ENCODE data around the gene CDH20.
"Not testable (repeated sequence)": the region's sequence is repeated elsewhere in the genome, so short reads cannot be mapped to it uniquely, and the experiment has no call there.

The CDH20 gene

DNA sequence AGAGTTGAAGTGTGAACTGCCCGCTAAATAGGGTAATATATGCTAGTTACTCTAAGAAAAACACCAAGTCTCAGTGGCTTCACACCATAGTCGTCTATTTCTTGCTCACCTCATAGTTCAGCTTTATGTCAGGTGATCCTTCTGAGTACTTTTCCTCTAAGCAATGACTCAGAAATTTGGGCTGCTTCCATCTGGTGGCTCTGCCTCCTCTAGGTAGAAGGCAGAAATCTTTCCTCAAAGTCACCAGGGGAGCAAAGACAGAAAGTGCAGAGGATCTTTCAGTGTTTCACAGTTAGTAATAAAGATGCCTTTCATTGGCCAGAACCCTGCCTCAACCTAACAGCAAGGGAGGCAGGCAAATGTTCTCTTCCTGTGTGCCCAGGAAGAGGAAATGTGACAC, 17.3 kb downstream of the CDH20 start:
- DNase-seq = no peak

DNA sequence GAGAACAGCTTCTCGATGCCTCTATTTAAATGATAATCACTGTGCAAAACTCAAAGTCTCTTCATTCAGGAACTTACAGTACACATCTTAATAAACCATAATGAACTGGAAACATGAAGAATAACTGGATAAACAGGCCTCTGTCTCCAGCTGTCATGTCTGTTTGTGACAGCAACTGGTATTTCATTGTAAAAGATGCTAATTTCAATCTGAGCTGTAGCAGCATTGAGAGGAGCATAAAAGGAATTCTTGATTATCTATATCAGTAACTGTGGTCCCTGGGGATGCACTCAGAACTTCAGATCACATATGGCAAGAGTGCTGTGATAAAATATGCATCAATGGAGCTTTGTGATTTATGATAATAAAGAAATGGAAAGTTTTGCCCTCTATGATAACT, 18.8 kb downstream of the CDH20 start:
- no peak for DNase-seq

DNA sequence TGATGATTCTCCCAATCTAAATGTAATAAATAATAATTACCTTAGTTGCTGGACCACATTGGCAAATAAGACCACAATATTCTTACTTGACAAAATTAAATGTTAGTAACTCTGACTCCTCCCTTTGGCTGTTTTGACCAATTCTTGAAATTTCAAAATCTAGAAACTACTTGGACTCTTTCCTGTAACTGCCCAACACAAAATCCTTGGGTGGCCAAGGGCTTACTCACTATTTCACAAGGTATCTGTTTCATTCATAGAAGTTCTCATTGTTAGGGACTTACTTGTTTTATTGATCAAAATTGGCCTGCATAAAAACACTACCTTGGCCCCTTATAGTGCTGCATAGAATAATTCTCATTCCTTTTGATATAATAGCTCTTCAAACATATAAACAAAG, 19.4 kb downstream of the CDH20 start:
- DNase-seq = no peak

DNA sequence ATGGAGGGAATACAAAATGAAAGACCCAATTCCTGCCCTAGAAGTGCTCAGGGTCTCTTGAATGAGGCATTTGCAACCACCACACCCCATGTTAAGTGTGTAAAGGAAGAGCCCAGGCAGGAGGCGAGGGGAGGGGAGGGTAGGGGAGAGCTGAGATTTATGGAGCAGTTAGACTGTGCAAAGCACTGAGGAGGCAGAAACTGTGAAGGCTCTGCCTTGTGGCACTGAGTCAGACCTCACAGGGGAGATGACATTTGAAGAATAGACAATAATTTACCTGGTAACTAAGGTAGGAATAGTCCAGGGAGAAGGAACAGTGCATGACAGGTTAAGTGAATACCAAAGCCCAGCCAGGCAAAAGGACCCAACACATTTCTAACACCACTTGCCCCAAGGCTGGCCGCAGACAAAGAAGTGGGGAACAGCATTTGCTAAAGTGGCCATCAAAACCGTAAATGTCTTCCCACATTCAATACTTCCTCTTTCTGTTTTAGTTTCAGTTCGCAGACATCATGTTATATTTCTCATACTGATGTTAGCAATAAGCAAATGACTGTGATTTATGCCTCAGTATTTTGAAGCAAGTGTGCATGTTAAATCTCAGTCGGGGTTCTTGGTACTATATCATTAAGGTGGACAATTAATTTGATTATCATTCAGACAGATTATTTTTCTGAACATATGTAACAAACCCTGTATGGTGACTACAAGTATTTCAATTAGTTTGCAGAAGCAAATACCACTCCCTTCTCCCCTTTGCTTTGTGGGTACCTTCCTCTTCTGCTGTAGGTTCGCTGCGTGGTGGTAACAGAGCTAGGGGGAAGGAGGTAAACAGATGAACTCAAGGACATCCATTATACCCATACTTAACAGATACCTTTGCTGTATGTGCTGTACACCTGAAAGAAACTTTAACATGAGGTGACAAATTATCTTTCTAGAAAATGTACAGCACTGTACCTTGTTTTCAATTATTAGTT, 27.5 kb downstream of the CDH20 start:
- DNase-seq = no peak

DNA sequence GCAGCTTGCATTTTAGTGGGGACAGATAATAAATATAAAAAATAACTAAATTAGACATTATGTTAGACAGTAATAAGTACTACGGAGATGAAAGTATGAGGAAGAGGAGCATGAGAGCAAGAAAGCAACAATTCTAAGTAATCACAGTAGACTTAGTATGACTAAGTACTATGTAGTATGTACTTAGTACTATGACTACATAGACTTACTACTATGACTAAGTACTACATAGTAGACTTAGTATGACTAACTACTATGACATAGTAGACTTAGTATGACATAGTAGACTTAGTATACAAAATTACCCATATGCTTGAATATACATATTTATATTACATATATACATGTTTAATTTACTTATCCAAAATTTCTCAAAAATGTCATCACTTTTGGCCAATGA, 29.3 kb downstream of the CDH20 start:
- no peak for DNase-seq

DNA sequence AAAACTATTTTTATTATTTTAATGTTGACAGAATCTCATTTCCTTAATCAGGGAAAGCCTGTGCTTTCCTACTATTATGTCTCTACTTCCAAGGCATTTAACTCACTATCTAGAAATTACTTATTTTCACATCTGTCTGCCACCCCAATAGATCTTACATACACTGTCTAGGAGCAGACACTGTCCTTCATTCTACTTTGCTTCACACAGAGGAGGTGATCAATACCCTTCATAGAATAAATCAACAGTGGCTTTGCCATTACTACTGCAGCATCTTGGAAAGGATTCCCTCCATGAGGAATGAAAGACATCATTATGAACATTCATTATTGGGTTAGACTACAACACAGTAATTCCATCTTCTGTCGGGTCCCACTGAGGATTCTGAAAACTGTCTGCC, 31.7 kb downstream of the CDH20 start:
- DNase-seq = no peak

DNA sequence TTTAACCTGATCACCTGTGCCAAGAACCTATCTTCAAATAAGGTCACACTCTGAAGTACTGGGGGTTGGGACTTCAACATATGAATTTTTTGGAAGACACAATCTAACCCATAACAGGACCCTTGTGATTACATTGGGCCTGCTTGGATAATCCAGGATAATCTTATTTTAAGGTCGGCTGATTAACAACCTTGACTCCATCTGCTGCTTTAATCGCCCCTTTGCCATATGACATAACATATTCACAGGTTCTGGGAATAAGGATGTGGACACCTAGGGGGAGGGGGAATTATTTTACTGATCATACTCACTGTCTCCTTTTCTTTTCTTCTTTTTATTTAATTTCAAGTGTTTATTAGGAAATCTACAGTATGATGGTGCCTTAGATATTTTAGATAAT, 34.8 kb downstream of the CDH20 start:
- DNase-seq = no peak

DNA sequence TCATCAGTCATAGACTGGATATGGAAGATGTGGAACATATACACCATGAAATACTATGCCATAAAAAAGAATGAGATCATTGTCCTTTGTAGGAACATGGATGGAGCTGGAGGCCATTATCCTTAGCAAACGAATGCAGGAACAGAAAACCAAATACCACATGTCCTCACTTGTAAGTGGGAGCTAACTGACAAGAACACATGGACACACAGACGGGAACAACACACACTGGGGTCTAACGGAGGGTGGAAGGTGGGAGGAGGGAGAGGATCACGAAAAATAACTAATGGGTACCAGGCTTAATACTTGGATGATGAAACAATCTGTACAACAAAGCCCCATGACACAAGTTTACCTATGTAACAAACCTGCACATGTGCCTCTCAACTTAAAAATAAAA, 36.4 kb downstream of the CDH20 start:
- DNase-seq = not testable (repeated sequence)

DNA sequence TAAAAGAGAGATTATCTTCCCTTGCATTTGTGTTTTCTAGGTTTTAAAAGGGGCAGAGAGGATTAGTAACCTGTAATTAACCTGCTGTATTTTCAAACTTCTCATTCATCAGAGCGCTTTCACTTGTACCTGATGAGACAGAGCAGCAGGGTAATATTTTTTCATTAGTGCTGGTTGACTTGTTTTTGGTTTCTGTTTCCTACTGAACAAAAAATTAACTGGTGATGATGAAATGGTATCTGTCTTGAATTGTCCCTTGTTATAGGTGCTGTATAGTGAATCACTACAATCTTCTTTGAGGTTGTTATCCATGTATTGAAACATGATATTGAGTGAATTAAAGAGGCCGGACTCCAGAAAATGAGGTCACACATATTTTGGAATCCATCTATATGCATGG, 37.9 kb downstream of the CDH20 start:
- DNase-seq = no peak

DNA sequence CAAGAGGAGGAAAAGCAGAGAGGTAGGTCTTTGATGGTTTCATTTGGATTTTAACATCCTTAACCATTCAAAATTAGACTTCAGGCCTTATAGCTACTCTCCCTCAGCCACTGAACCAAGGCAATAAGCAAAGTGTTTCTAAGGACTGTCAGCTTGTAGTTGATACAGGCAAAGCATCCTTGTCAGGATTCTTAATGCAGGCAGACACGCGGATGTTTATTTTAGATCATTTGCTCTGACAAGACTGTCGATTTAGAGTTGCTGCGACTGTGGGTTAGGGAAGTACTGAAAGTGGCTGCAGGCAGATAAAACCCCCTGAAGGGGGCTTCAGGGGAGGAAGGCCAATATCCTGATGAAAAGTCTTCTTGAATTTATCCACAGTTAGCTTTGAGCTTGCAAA, 46.6 kb downstream of the CDH20 start:
- DNase-seq = no peak

DNA sequence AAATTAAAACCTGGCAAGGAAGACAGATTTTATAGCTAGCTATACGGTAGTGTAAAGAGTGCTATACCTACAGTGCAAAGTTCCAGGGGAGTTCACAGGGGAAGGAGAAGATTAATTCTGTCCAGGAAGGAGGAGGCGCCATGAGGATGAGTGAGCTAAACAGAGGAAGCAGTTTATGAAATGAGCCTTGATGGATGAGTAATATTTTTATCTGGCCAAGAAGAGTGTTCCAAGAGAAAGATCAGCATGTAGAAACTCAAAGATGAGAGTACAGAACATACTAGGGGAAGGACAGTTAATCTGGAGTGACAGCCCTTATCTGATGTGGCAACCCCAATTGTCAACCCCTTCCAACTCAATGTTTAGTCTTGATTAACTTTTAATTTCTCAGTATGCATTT, 54.8 kb downstream of the CDH20 start:
- no peak for DNase-seq

DNA sequence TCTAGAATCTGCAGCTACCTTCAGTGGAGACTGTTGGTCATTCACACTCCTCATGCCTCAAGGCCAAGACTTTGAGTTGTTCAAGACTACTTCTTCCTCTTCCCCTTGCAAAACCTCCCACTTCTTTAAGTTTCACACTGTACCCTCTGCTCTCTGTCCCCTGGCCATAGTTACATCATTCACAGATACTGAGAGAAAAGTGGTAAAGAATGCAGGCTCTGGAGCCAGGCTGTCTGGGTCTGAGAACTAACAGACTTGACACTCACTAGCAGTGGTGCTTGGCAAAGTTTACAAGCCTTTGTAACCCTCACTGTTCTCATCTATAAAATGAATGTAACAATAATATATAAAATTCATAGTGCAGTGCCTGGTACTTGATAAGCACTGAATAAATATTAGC, 61.8 kb downstream of the CDH20 start:
- DNase-seq = no peak

DNA sequence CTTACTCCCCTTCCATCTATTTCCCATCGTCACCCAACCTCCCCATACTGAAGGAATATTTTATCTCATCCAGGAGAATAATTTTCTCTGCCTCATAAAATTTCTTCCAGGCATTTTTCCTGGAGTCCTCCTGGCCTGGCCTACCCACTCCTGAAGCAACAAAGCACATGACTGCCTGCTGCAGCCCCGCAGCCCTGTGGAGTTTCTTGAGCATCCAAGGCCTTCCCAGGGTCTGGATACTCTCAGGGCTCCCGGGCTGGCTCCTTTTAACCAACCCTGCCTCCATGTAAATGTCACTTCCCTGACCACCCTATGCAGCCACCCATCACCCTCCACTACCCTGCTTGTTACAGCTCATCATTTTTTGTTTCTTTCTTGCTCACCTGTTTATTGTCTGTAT, 64.0 kb downstream of the CDH20 start:
- no peak for DNase-seq

DNA sequence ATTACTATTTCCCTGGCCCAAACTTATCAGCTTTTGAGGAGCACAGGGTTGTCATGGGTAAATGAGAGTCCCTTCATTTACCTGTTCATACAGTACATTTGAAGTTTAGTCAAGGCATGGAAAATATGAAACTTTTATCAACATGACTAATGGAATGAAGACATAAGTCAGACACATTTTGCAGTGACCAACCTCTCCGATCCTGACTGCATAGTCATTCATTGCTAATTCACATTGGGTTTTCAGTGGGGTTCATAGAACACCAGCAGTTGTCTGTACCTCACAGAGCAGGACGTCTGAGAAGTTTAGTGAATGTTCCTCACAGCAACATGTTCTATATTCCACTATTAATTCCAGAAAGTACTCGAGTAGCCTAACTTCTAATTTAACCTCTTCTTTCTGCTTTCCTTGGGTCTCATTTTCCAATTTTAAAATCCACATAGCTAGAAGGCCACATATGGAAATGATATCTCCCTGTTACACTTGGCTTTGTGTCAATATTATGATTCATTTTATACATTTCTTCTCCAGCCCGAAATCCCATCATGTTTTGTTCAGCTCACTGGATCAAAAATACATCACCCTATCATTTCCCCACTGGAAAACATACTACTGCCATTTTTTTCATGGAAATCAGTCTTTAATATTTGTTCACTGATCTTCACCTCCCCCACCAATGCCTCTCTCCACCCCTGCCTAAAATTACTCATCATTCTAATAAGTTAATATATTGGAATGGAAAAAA, 65.9 kb downstream of the CDH20 start:
- no peak for DNase-seq

DNA sequence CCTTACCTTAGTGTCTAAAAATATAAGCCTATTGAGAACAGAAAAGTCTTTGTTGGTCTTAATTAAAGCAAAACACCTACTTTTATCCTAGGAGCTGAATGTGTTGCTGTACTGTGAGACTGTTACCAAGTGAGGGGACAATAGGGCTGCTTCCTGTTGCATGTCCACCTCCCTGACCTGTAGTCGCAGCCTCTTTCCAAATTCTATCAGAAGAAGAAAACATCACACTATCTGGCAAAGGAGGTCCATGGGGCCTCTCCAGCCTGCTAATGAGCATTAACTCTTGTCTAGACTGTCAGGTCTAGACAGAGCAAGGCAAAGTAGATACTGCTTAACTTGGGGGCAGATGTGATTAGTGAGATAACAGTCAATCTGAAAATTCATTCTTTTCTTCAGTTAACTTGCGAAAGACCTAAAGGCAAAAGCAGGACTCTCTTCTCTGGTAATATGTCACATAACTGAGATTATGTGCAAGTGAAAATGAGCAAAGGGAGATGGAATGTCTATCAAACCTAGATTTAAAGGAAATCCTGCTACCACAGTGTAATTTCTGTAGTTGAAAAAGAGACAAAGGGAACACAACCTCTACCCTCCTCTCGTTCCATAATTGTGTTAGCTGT, 66.9 kb downstream of the CDH20 start:
- no peak for DNase-seq

DNA sequence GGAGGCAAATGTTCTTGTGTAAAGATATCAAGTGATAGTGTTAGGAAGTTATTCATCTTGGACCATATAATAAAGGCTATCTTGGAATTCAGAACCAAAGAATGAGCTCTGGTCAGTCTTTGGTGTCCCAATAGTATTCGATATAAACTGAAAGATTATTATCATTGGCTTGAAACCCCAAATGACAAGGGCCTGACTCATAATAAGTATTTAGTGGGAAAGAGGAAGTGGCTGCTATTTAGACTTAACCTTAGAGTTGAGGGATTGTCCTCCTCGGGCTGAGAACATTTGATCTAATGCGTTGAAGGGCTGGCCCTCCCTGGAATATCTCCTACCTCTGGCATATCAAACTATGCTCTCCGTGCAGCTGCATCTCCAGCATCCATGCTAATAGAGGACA, 67.5 kb downstream of the CDH20 start:
- DNase-seq = no peak

DNA sequence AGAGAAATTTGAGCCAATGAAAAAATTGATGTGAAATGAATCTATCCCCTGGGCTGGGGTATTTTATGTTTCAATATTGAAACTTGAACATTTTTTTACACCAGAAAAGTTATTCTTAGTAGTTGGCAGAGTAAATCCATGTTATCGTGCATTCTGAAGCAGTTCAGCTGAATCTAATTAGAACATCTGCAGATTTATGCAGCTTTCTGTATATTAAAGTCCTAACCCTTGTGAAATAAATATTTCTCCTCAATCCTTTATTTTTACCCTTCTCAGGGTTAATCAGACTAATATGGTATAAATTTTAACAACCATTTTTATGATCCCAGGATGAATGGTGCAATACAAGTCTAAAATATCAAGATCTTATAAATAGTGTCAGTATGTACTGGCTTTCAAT, 69.5 kb downstream of the CDH20 start:
- no peak for DNase-seq

DNA sequence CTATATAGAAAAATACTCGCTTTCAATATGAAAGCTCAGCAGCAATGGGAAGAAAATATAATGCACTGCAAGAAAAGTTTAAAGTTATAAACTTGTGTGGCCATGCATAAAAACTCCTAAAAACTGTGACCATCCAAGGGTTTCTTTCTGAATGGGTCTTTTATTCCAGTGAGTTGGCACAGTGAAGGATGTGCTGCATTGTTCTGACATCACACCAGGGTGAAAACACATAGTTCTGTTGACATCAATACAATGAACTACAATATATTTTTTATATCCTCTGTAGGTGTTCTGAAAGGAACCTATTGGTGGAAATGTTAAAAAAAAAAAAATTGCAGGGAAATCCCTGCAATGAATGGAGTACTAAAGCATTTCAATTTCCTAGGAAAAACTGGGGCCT, 80.2 kb downstream of the CDH20 start:
- DNase-seq = no peak

DNA sequence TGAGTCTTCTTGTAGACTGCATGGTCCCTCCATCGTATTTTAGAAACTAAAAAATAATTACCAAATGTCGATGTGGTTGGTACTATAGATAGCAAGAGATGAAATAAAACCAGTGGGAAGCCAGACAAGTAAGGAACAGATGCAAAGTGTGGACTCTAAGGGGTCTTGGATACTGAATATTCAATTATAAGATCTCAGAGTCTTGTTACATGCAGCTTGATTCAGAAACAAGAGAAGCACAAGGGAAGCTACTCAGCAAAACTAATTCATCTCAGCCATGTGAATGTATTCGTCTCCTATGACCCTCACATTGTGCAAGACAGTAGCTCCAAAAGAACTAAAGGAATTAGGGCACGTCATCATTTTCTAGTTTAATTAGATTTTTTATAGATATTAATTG, 80.9 kb downstream of the CDH20 start:
- DNase-seq = no peak

DNA sequence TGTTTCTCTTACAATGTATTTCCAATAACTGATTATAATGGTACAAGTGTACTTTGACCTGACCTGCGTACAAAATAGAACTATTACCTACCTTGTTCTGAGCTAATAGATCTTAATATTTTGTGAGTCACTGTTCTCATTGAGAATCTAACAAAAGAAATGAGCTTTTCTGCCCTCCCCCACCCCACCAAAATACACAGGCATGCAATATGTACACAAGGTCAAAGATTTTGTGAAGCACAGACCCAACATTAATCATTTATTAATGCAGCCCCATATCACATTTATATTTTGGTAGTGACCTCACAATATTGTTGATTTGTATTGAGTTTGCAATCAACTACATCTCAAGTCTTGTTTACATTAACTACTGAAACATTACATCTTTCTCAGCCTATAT, 86.5 kb downstream of the CDH20 start:
- no peak for DNase-seq

DNA sequence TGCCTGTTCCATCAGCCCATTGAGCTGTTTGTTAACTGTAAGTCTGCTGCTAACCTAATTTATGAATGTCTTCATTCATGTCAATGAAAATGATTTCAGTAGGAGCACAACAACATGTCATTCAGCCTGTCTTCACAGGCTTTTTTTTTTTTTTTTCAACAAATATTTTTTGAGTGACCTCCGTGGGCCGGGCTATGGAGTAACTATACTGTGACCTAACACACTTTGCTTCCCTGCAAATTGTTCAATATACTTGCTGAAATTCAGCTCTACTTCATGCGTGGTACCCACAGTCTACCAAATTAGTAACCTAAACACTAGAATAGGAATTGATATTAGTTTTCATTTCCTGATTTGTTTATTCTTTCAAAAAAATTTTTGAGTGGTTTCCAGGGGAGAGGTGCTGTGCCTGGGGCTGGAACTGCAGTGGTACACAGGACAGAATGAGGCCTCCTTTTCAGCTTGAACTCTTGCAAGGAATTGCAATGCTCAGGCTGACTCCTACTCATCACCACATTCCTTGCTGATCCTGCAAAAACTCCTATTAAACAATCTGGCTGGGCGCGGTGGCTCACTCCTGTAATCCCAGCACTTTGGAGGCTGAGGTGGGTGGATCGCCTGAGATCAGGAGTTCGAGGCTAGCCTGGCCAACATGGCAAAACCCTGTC, 87.1 kb downstream of the CDH20 start:
- DNase-seq = no peak

DNA sequence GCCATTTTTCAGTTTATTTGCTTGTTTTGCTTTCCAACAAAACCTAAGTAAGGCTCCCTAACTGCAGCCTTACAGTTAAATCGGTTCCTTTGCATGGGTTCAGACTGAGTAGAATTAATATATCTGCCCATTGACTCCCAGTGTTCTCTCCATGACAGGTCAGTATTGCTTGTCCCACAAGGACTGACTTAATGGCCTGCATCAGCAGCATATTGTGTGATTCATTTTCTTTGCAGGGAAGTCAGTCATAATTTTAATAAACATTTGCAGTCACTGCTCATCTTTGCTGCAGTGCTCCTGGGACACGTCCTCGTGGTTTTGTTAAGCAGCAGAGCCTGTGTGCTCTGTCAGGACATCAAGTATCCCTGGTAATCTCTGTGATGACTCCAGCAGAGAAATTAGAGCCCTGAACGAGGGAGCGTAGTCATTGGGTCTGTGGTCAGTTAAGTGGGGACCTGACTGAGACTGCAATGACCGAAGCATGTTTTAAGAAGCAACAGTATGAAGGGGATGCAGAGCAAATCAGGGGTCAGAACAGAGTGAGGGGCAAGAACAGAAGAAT, 93.3 kb downstream of the CDH20 start:
- no peak for DNase-seq

DNA sequence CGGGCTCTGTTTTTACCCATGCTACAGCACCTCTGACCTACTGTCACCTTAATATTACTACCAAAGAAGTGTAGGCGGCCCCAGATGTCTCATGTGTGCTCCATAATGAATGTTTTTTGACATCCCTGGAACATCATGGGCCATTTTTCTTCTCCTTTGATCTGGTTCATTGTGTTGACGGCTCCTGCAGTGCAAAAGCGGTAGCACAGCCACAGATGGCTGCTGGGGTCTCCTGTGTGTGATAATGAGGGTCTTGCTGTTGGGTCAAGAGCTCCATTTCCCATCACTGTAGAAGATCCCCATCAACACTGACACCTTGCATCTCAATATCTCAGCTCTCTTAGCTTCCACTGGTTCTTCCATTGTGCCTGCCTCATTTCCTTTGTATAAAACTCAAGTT, 95.0 kb downstream of the CDH20 start:
- no peak for DNase-seq
